D721Med (cell line): ENCODE results near the gene COLGALT1.

Experiments
- DNase-seq: peaks from one replicate; pipeline ENCODE4 v3.0.0; 2011; ENCODE audit warnings: low spot score; ENCODE audit not compliant: insufficient read length
- FAIRE-seq: peaks from 2 replicates; lab custom pipeline; 2011; peaks lifted over from hg19 to GRCh38; lab: Jason Lieb, UNC
- TF ChIP-seq, protein P1 (sequence below): IDR thresholded peaks from 2 replicates; pipeline ENCODE4 v1.5.1; 2012; ENCODE audit warnings: mild to moderate bottlenecking, control low read depth; ENCODE audit not compliant: insufficient read depth; ENCODE audit errors: missing control alignments

The COLGALT1 gene

DNA sequence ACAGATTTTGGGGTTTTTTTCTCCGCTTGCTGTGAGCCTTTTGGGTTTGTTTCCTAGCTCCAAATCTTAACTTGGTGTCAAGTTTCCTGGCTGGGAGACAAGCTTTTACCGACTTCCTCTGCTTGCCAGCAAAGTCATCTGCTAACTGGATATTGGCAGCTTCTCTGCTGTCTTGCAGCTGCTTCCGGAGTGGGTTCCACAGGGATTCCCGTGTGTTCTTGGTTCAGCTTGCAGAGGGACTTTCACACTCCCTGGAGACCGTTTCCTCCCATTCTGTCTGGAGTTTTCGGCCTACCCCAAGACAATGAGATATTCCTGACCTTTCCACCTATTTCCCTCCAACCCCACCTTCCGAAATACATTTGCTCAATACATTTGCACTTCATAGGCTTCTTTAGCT is 2.2 kb upstream of the COLGALT1 start:
- DNase-seq (no peak), FAIRE-seq (no peak)
- TF ChIP-seq, protein P1, sequence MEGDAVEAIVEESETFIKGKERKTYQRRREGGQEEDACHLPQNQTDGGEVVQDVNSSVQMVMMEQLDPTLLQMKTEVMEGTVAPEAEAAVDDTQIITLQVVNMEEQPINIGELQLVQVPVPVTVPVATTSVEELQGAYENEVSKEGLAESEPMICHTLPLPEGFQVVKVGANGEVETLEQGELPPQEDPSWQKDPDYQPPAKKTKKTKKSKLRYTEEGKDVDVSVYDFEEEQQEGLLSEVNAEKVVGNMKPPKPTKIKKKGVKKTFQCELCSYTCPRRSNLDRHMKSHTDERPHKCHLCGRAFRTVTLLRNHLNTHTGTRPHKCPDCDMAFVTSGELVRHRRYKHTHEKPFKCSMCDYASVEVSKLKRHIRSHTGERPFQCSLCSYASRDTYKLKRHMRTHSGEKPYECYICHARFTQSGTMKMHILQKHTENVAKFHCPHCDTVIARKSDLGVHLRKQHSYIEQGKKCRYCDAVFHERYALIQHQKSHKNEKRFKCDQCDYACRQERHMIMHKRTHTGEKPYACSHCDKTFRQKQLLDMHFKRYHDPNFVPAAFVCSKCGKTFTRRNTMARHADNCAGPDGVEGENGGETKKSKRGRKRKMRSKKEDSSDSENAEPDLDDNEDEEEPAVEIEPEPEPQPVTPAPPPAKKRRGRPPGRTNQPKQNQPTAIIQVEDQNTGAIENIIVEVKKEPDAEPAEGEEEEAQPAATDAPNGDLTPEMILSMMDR = no peak

DNA sequence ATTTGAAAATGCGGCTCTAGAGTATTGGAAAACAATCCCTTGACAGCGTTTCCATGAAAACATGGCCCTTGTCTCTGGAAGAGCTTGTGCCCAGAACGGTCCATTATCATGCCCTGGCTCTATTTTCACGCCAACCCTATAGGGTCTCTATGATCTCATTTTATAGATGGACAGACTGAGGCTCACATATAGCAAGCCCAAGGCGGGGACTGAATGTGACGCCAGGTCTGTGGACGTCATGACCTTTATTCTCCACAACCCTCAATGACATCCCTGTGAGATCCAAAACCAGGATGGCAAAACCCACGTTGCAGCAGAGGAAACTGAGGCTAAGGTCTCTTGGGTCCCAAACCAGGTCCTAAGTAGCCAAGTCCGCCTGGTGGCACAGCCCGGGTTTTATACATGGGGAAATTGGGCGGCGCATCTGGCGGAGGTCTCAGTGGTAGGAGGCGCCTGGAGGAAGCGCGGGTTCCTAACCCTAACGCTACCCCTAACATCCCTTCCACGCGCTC is 425 bp upstream of the COLGALT1 start:
- TF ChIP-seq, protein P1 = no peak
- FAIRE-seq = no peak
- DNase-seq = no peak

DNA sequence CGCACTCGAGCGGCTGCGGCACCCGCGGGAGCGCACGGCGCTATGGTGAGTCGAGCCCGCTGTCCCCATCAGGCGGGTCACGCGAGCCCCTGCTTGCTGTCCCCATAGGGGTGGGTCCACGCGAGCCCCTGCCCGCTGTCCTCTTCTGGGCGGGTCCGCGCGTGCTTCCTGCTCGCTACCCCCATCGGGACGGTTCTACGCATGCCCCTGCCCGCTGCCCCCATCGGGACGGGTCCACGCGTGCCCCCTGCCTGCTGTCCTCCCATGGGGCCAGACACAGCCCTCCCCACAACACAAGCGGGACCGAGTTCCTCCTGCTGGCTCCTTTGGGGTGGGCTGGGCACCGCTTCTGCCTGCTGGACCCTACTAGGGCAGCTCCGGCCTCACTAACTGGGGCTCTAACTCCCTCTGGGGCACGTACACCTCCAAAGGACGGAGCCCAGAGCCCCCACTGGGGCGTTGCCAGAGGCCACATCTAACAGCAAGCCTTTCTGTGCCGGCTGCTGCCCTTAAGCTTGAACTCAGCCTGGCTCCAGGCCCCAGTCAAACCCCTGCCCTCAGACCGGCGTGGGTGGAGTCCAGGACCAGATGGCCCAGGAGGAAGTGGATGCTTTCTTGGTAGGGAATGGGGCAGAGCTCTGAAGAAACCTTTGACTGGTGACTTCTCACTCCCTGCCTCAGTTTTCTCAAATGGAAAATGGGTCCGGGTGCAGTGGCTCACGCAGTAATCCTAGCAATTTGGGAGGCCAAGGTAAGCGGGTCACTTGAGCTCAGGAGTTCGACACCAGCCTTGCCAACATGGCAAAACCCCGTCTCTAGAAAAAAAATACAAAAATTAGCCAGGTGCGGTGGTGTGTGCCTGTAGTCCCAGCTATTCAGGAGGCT is 722 bp downstream of the COLGALT1 start:
- no peak for FAIRE-seq
- TF ChIP-seq, protein P1 = no peak
- no peak for DNase-seq

DNA sequence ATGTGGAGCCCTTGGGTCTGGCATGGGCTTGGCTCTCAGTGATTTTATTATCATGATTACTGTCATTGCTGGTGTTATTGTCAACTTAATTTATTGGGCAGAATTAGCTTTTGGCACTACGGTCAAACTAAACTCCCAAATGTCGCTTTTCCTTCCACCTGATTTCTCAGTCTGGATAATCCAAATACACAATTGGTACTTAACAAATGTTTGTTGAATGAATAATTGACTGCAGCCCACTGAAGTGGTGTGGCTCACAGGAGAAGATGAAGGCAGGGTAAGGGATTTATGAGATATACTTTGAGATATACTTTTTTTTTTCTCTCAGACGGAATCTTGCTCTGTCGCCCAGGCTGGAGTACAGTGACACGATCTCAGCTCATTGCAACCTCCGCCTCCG is 1.5 kb downstream of the COLGALT1 start:
- TF ChIP-seq, protein P1 = no peak
- DNase-seq (no peak), FAIRE-seq (no peak)

DNA sequence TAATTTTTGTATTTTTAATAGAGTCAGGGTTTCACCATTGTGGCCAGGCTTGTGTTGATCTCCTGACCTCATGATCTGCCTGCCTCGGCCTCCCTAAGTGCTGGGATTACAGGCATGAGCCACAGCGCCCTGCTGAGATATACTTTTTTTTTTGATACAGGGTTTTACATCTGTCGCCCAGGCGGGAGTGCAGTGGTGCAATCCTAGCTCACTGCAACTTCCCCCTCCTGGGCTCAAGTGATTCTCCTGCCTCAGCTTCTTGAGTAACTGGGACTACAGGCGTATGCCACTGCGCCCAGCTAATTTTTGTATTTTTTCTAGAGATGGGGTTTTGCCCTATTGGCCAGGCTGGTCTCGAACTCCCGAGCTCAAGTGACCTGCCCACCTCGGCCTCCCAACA is 2.0 kb downstream of the COLGALT1 start:
- DNase-seq (no peak), FAIRE-seq (no peak)
- TF ChIP-seq, protein P1 = no peak

DNA sequence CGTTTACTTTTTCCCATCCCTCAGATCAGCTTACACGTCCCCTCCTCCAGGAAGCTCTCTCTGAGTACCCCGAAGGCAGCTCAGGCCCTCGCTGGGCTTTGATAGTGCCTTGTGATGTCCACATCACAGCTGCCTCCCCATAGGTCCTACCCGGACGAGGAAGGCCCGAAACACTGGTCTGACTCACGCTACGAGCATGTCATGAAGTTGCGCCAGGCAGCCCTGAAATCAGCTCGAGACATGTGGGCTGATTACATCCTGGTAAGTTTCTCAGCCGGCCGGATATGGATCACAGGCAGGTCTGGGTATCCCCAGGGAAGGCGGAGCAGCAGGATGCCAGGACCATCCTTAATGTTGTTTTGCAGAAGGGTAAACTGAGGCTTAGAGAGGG is 4.8 kb downstream of the COLGALT1 start:
- FAIRE-seq = no peak

More for the DNA sequence above, 4.8 kb downstream of the COLGALT1 start:
- TF ChIP-seq, protein P1 = no peak
- no peak for DNase-seq
